Activated CD4-positive, alpha-beta T cell treated with anti-CD3 and anti-CD28 coated beads, Interleukin-2, amount 10 ng/mL, durations not matched to agents 24 days and 14 days (primary cell): Measurements from ENCODE around the gene RTKN2. TPM values are rescaled to one million over a fixed set of nuclear protein-coding genes. Genes with fewer than 3 reads are reported as not detected.
A peak's percentile ranks its signal among the peaks of the same experiment; 100 is the strongest.

Experiments
- DNase-seq: peaks from one replicate; pipeline ENCODE4 v3.0.0; 2022
- H3K27ac Mint-ChIP-seq: one replicate; pipeline ENCODE4 v1.8.0; 2022; ENCODE audit warnings: mild to moderate bottlenecking, mixed read lengths
- H3K27me3 Mint-ChIP-seq: one replicate; pipeline ENCODE4 v1.8.0; 2022; ENCODE audit warnings: mixed read lengths
- H3K36me3 Mint-ChIP-seq: one replicate; pipeline ENCODE4 v1.8.0; 2022; ENCODE audit warnings: low read depth, mild to moderate bottlenecking, mixed read lengths
- H3K4me1 Mint-ChIP-seq: one replicate; pipeline ENCODE4 v1.8.0; 2021; ENCODE audit warnings: mixed read lengths
- H3K4me3 Mint-ChIP-seq: one replicate; pipeline ENCODE4 v1.8.0; 2022; ENCODE audit warnings: mild to moderate bottlenecking, moderate library complexity, mixed read lengths
- H3K9me3 Mint-ChIP-seq: one replicate; pipeline ENCODE4 v1.8.0; 2021; ENCODE audit warnings: mixed read lengths
- intact Hi-C: fragments of 100-400 bp; cut with micrococcal nuclease; formaldehyde crosslinking; loops from one replicate; pipeline ENCODE4 v1.15.1; 2023
- total RNA-seq: library from RNA; stranded (reverse); gene quantifications from 2 replicates; pipeline ENCODE4 v1.2.3, GENCODE V29; 2022

The RTKN2 gene
- total RNA-seq, 1 donor from 2014 or later = 3.4 TPM

DNA sequence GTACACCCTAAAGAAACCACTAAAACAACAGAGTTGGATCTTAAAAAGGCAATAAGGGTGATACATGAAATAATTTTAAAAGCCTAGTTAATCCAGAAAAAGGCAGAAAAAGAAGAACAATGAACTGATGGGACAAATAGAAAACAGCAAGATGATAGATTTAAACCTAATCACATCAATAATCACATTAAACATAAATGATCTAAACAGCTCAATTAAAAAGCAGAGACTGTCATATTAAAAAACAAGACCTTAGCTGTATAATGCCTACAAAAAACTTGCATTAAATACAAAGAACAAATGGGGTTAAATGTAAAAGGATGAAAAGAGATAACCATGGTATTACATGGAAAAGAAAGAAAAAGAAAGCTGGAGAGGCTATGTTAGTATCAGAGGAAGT lies 96.2 kb downstream of the RTKN2 start:
- H3K4me3 Mint-ChIP-seq = no peak overlapping the region

DNA sequence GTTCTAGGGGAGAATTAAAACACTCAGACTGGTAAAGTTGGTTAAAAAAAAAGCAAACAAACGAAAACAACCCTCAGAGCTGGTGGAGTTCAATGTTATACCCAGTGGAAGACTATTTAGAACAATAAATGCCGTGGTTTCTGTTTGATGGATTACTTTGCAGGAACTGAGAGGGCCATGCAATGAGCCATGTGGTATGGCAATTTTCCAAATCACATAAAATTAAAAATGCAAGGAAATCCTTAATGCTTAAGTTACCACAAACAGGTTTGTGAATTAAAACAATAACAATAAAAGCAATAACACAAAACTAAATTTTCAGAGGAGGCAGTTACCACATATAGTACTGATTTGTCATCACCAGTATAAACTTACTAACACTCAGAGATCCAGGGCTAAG lies 96.9 kb downstream of the RTKN2 start:
- intact Hi-C loops = no loop called here
- H3K36me3 Mint-ChIP-seq = peaks cover 29% of the 10 kb centered on the region

More for the DNA sequence above, 96.2 kb downstream of the RTKN2 start:
- Mint-ChIP-seq H3K9me3 (peaks cover 23% of the 10 kb centered on the region), H3K36me3 (peaks cover 35% of the 10 kb centered on the region), H3K27me3 (no peaks in the 10 kb centered on the region), H3K27ac (no peak overlapping the region), H3K4me1 (peaks cover 20% of the 10 kb centered on the region)
- no peak for DNase-seq
- intact Hi-C loops = no loop called here

DNA sequence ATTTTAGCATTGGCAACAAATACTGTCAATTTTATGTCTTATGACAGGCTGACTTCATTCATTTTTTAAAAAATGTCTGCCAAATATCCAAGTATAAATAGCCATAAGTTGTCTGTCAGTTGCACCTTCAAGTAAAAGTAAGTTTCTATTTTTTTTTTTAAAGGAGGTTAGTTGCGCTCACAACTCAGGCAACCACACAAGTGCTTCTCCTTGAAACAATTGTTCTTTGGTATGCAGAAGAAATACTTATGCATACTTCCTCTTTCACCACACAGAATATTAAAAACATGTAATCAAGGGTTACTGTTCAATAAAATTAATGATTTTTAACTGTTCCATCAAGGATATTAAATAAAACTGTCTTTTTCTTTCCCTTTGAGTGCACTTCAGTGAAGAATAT lies 97.9 kb downstream of the RTKN2 start:
- Mint-ChIP-seq H3K4me1 (peaks cover 17% of the 10 kb centered on the region), H3K4me3 (no peak overlapping the region), H3K27me3 (no peaks in the 10 kb centered on the region), H3K27ac (no peak overlapping the region), H3K36me3 (peaks cover 27% of the 10 kb centered on the region), H3K9me3 (peaks cover 17% of the 10 kb centered on the region)
- intact Hi-C loops = no loop called here
- DNase-seq = no peak

More for the DNA sequence above, 96.9 kb downstream of the RTKN2 start:
- Mint-ChIP-seq H3K9me3 (peaks cover 21% of the 10 kb centered on the region), H3K4me1 (peaks cover 18% of the 10 kb centered on the region), H3K27ac (no peak overlapping the region), H3K27me3 (no peaks in the 10 kb centered on the region), H3K4me3 (no peak overlapping the region)
- peak; percentile 9 for DNase-seq

DNA sequence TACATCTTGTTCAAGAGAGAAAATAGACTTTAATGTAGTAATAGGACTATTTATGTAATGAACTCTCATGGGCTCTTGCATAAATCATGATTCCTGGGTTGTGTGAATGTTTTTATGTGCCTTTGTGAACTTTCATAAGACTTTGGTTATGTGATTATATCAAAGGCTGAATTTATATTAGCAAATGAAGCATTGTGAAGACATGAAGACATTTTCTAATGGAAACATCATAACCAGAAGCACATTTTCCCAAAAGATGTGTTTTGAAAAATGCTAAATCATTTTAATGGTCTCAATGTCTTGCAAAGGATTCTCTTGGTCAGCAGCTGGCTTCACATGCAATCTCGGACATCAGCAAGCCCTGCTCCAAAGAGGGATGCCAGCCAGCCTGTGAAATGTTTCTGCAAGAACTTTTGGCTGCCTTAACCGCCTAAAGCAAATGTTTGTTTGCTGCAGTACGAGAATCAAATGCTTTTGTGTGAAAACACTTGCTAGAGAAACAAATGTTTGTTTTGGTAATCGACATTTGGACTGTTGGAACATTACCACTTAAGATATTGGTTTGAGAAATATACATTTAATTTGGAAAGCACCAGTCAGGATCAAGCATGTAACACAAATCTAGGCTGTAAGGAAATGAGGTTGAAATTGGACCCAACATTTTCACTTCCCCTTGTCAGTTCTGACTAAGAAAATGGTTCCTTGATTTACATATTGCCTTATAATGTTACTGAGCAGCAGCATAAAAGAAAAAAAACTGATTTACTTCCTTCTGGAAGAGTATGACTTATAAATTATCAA lies 102.1 kb downstream of the RTKN2 start:
- Mint-ChIP-seq H3K36me3 (peaks cover 6% of the 10 kb centered on the region), H3K4me1 (peaks cover 6% of the 10 kb centered on the region), H3K27me3 (no peaks in the 10 kb centered on the region), H3K4me3 (no peak overlapping the region), H3K27ac (no peak overlapping the region), H3K9me3 (peaks cover 3% of the 10 kb centered on the region)
- intact Hi-C loops = no loop called here
- no peak for DNase-seq

DNA sequence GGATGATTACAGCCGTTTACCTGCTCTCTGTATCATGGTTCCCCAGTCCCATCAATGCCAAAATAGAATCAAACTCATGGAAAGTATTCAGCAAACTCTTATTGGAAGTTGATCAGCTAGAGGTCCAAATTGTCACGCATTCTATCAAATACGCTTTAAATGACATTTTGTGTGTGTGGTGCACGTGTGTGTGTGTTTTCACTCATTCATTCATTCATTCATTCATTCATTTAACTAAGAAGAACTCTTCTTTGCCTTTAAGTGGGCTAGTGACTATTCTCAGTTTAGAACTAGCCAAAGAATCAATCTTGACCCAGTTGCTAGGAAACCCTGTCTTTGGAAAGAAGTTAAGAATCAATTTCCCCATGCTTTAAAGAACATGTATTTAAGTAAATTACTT lies 102.8 kb downstream of the RTKN2 start:
- no peaks in the 10 kb centered on the region for H3K27me3 Mint-ChIP-seq
- no peak overlapping the region for H3K4me3 Mint-ChIP-seq
- H3K4me1 Mint-ChIP-seq = peaks cover 6% of the 10 kb centered on the region
- no peaks in the 10 kb centered on the region for H3K9me3 Mint-ChIP-seq
- H3K27ac Mint-ChIP-seq = no peak overlapping the region
- intact Hi-C loops = no loop called here
- no peak for DNase-seq
- peaks cover 4% of the 10 kb centered on the region for H3K36me3 Mint-ChIP-seq

DNA sequence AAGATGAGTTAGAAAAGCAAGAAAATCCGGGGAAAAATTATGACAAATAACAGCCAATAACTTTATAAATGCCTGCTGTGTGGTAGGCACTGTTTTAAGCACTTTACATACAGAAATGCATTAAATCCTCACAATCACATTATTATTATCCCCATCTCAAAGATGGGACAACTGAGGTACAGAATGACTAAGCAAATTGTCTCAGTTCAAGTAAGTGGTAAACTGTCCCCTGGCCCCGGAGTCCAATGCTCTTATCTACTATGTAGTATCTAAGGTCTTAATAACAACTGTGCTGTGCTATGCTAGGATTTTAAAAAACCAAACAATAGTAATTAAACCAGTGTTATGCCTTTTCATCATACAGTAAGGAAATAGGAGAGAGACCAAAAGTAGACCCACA lies 105.6 kb downstream of the RTKN2 start:
- H3K4me1 Mint-ChIP-seq = peaks cover 8% of the 10 kb centered on the region
- intact Hi-C loops = no loop called here
- H3K9me3 Mint-ChIP-seq = no peaks in the 10 kb centered on the region
- H3K27me3 Mint-ChIP-seq = no peaks in the 10 kb centered on the region
- no peak for DNase-seq
- no peak overlapping the region for H3K27ac Mint-ChIP-seq
- H3K4me3 Mint-ChIP-seq = no peak overlapping the region
- peaks cover 4% of the 10 kb centered on the region for H3K36me3 Mint-ChIP-seq

DNA sequence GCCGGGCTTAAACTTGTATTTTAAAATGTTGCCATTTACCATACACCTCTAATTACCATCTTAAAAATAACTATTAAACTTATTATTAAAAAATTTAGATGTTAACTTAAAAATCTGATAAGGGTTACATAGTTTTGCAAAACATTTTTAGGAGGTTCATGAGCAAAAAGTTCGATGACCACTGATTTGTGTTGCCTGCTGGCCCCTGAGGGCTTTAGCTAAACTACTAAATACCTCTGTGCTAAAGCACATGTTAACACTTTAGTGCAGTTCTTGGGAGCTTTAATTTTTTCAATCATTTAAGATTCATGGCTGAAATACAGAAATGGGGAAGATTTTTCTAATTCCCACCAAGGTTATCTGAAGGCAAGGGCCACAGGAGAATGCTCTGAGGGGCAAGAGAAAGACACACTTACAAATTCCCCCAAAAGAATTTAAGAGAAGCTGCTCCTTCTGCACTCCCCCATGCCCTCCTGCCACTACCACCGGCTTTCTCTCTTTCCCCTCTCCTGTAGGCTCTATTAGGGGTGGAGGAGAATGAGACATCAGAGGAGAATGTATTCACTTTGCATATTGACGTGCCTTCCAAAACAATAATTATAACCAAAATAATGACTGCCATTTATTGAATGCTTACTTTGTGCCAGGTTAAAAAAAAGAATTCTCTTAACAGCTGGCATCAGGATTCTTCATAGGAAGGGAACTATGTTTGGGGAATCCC lies 106.2 kb downstream of the RTKN2 start:
- no peak for DNase-seq
- Mint-ChIP-seq H3K27ac (no peak overlapping the region), H3K4me1 (peaks cover 8% of the 10 kb centered on the region), H3K9me3 (no peaks in the 10 kb centered on the region), H3K4me3 (no peak overlapping the region), H3K27me3 (no peaks in the 10 kb centered on the region), H3K36me3 (peaks cover 4% of the 10 kb centered on the region)
- intact Hi-C loops = no loop called here

DNA sequence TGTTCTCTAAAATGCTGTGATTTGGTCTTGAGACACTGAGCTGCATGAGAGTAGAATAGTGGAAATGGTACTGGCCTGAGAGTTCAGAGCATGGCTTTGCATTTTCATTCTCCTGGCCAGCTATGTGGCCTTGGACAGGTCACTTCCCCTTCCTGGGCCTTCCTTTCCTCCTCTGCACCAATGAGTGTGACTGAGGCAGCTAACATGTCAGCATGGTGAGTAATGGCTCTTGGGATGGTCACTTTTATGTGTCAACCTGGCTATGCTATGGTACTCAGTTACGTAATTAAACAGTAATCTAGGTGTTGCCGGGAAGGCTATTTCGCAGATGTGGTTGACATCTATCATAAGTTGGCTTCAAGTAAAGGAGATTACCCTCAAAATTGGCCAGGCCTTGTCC lies 109.3 kb downstream of the RTKN2 start:
- peaks cover 2% of the 10 kb centered on the region for H3K4me1 Mint-ChIP-seq
- H3K27ac Mint-ChIP-seq = no peak overlapping the region
- intact Hi-C loops = no loop called here
- H3K36me3 Mint-ChIP-seq = no peaks in the 10 kb centered on the region
- peaks cover 10% of the 10 kb centered on the region for H3K9me3 Mint-ChIP-seq
- no peaks in the 10 kb centered on the region for H3K27me3 Mint-ChIP-seq
- DNase-seq = no peak
- H3K4me3 Mint-ChIP-seq = no peak overlapping the region

DNA sequence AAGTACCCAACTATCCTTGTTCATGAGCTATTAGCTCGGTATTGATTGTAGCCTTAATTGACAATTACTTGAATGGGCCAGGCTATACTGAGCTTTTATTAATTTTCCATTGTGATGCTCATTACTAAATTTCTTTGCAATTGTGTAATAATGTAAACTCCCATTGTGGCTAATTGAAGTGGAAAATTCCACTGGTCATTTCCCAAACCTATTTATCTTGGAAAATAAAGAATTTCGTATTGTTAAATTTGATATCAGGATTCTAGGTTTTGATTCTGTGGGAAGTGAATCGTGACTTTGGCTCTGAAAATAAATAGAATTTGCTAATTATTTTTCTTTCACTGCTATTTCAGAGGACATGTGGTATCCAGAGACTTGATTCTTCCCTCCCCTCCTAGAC lies 111.0 kb downstream of the RTKN2 start:
- Mint-ChIP-seq H3K4me3 (no peak overlapping the region), H3K9me3 (peaks cover 15% of the 10 kb centered on the region), H3K27ac (no peak overlapping the region), H3K27me3 (no peaks in the 10 kb centered on the region), H3K36me3 (no peaks in the 10 kb centered on the region), H3K4me1 (peaks cover 2% of the 10 kb centered on the region)
- intact Hi-C loops = no loop called here
- no peak for DNase-seq

DNA sequence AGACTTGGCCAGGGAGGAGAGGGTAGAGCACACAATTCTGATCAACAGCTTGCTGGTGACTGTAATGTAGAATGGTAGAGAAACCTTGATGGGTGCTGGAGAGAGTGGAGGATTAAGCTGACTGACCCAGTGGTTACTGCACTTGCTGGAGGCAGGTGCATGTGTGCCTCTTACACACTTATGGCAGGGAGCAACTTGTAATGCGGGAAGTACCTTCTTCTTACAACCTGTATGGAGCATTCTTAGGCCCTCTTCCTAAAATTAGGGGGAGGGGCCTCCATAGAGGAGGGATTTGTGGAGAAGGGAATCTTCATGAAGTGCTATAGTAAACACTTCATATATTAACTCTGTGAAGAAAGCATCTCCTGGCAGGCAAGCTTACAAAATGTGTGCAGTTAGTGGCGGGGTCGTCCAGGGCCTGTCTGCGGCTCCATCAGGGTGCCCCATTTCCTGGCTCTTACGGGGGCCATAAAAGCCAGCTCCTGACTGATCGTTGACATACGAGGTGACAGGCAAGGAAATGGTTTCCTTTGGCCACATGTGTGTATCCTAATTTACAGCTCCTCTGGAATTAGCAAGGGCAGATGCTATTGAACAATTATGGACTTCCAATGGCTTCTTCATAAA lies 113.5 kb downstream of the RTKN2 start:
- peaks cover 2% of the 10 kb centered on the region for H3K36me3 Mint-ChIP-seq
- peaks cover 3% of the 10 kb centered on the region for H3K4me1 Mint-ChIP-seq
- no peak overlapping the region for H3K4me3 Mint-ChIP-seq
- H3K27ac Mint-ChIP-seq = no peak overlapping the region
- no peaks in the 10 kb centered on the region for H3K27me3 Mint-ChIP-seq
- DNase-seq = no peak
- H3K9me3 Mint-ChIP-seq = peaks cover 18% of the 10 kb centered on the region
- intact Hi-C loops = no loop called here

DNA sequence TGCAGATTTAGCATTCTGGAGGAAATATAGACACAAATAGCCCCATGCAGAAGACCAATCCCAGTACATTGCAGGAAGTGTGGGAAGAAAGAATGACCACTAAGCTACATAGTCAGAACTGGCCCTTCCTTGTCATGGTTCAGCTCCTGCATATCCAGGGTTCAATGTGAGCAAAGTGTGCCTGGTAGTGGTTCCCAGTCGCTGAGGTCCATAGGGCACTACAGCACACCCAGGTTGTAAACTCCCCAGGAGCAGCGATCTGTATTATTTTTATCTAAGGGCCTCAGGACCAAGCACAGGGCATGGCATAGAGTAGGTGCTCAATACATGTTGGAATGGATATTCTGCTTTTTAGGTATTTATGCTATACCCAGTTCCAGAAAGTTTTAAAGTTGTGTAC lies 114.4 kb downstream of the RTKN2 start:
- Mint-ChIP-seq H3K27me3 (no peaks in the 10 kb centered on the region), H3K9me3 (peaks cover 18% of the 10 kb centered on the region), H3K4me1 (peaks cover 2% of the 10 kb centered on the region), H3K36me3 (peaks cover 2% of the 10 kb centered on the region), H3K4me3 (no peak overlapping the region), H3K27ac (no peak overlapping the region)
- intact Hi-C loops = no loop called here
- DNase-seq = no peak

DNA sequence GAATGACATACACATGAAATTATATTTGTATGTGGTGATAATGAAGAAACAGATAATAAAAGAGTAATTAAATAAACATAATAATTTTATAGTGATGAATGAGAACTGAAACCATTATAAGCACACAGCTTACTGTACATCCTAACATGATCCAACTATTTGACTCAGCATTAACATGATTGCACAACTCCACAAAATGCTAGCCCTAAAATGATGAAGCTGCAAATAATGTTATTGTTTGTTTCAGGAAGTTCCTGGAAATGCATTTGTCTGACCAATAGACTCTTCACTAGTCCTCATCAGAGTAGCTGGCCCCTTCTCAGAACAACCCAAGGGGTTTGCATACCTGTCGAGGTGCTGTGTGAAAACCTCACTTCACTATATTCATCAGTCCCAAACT lies 115.5 kb downstream of the RTKN2 start:
- peaks cover 18% of the 10 kb centered on the region for H3K9me3 Mint-ChIP-seq
- peaks cover 2% of the 10 kb centered on the region for H3K36me3 Mint-ChIP-seq
- no peak overlapping the region for H3K27ac Mint-ChIP-seq
- intact Hi-C loops = no loop called here
- H3K4me3 Mint-ChIP-seq = no peak overlapping the region
- no peak for DNase-seq
- H3K4me1 Mint-ChIP-seq = peaks cover 2% of the 10 kb centered on the region
- no peaks in the 10 kb centered on the region for H3K27me3 Mint-ChIP-seq

DNA sequence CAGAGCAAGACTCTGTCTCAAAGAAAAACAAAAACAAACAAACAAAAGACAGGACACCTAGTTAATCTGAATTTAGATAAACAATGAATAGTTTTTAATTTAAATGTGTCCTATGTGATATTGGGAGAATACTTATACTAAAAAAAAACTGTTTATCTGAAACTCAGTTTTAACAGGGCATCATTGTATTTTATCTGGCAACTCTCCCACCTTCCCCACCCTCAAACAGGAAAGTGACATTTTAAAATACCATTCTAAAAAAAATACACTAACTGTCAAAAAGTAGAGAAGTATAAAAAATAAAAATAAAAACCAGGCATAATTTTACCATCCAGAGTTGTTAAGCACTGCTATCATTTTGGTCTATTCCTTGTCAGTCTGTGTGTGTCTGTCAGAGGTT lies 119.0 kb downstream of the RTKN2 start:
- H3K36me3 Mint-ChIP-seq = peaks cover 3% of the 10 kb centered on the region
- no peaks in the 10 kb centered on the region for H3K27me3 Mint-ChIP-seq
- no peak overlapping the region for H3K4me3 Mint-ChIP-seq
- DNase-seq = no peak
- H3K9me3 Mint-ChIP-seq = peaks cover 8% of the 10 kb centered on the region
- intact Hi-C loops = no loop called here
- no peak overlapping the region for H3K27ac Mint-ChIP-seq
- peaks cover 4% of the 10 kb centered on the region for H3K4me1 Mint-ChIP-seq

DNA sequence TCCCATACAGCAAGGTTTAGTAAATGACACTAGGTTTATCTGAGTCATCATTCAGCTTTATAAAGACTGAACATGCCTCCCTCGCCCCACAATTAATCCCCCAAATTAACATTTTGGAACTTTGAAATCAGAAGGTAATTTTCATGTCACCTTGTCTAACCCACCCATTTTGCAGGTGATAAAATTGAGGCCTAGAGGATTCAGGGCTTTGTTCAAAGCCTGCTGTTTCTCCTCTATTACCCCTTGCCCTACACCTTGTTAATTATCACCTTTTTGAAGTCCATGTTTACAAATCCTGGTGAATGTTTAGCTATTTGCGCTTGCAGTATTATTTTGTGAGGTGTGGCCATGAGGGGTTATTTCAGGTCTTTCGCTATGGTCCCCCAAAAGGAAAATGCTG lies 120.5 kb downstream of the RTKN2 start:
- peaks cover 7% of the 10 kb centered on the region for H3K36me3 Mint-ChIP-seq
- H3K27me3 Mint-ChIP-seq = no peaks in the 10 kb centered on the region
- peaks cover 7% of the 10 kb centered on the region for H3K9me3 Mint-ChIP-seq
- peaks cover 4% of the 10 kb centered on the region for H3K4me1 Mint-ChIP-seq
- no peak overlapping the region for H3K27ac Mint-ChIP-seq
- no peak for DNase-seq
- H3K4me3 Mint-ChIP-seq = no peak overlapping the region
- intact Hi-C loops = no loop called here
